B cell (primary cell): ENCODE measurements around the gene MED20. TPM values are rescaled to one million over a fixed set of nuclear protein-coding genes. Genes with fewer than 3 reads are reported as not detected.

Experiments
- ATAC-seq: fragments of 200-7000 bp; cut with Tn5 transposase; one replicate; pipeline ENCODE4 v1.10.0; 2021; ENCODE audit warnings: low read depth, mild to moderate bottlenecking, moderate number of reproducible peaks, moderate library complexity
- CTCF ChIA-PET: fragments of 350-600 bp; sonication (Branson Sonifier 250); formaldehyde crosslinking; loops from one replicate; lab custom pipeline; 2021; ENCODE audit warnings: antibody characterized with exemption, inconsistent platforms; lab: Charles Lee
- POLR2A ChIA-PET: fragments of 350-600 bp; sonication (Branson Sonifier 250); formaldehyde crosslinking; loops from one replicate; lab custom pipeline; 2021; ENCODE audit warnings: antibody characterized with exemption; lab: Charles Lee
- DNase-seq: peaks from one replicate; pipeline ENCODE4 v3.0.0; 2013
- H2AFZ ChIP-seq: 2 replicates; pipeline ENCODE4 v1.6.1; 2012; ENCODE audit warnings: mild to moderate bottlenecking, low read depth, low read length; ENCODE audit not compliant: insufficient read depth, poor library complexity, severe bottlenecking
- H3K27ac ChIP-seq, 2 donors: 1 replicate in 1 of 2; 2 replicates in 1 of 2; pipeline ENCODE4 v1.5.1; 2012 to 2013; ENCODE audit warnings: low read length in 2 of 2, mild to moderate bottlenecking in 2 of 2, moderate library complexity in 1 of 2
- H3K27me3 ChIP-seq, 4 experiments: fragments of 200-600 bp in 1 of 4; sonication (generic) in 1 of 4; replicated peaks in 1 of 4; 1 replicate in 2 of 4; 2 replicates in 2 of 4; pipeline versions ENCODE4 v1.6.1 to v1.7.0; 2013 to 2016; ENCODE audit warnings: low read length in 3 of 4, mild to moderate bottlenecking in 2 of 4, mixed read lengths in 1 of 4, moderate library complexity in 1 of 4; ENCODE audit not compliant: insufficient read depth in 4 of 4, control insufficient read depth in 3 of 4; ENCODE audit errors: control extremely low read depth in 1 of 4
- H3K36me3 ChIP-seq, 2 experiments: replicated peaks in 1 of 2; 1 replicate in 1 of 2; 2 replicates in 1 of 2; pipeline versions ENCODE4 v1.6.1 to v1.7.1; 2013; ENCODE audit warnings: low read length in 1 of 2; ENCODE audit not compliant: insufficient read depth in 2 of 2, control insufficient read depth in 1 of 2; ENCODE audit errors: control extremely low read depth in 1 of 2, extremely low read depth in 1 of 2
- H3K4me1 ChIP-seq, 2 donors: fragments of 200-600 bp in 1 of 2; sonication (generic) in 1 of 2; 1 replicate in 1 of 2; 2 replicates in 1 of 2; pipeline versions ENCODE4 v1.5.1 to v1.6.1; 2013 to 2017; ENCODE audit warnings: low read length in 2 of 2; ENCODE audit not compliant: control insufficient read depth in 2 of 2, insufficient read depth in 2 of 2
- H3K4me2 ChIP-seq: replicated peaks from 2 replicates; pipeline ENCODE3; 2012; ENCODE audit warnings: mild to moderate bottlenecking, low read depth, low read length; ENCODE audit not compliant: poor library complexity, severe bottlenecking
- H3K4me3 ChIP-seq, 5 experiments: fragments of 200-600 bp in 1 of 5; sonication (generic) in 1 of 5; 1 replicate in 3 of 5; 2 replicates in 2 of 5; pipeline versions ENCODE4 v1.5.1 to v1.7.0; 2011 to 2016; ENCODE audit warnings: low read length in 4 of 5, mild to moderate bottlenecking in 4 of 5, low read depth in 2 of 5, control low read depth in 1 of 5, moderate library complexity in 1 of 5; ENCODE audit not compliant: insufficient read depth in 1 of 5; ENCODE audit errors: control extremely low read depth in 1 of 5, extremely low read depth in 1 of 5
- H3K79me2 ChIP-seq: fragments of 200-600 bp; sonication (generic); one replicate; pipeline ENCODE4 v1.6.0; 2016; ENCODE audit warnings: low read length; ENCODE audit not compliant: control insufficient read depth, insufficient read depth
- H3K9ac ChIP-seq: fragments of 200-600 bp; sonication (generic); 2 replicates; pipeline ENCODE4 v1.6.1; 2017; ENCODE audit warnings: mild to moderate bottlenecking, low read length, moderate library complexity
- H3K9me3 ChIP-seq, 3 donors: one replicate each; pipeline versions ENCODE4 v1.6.1 to v1.7.1; 2013; ENCODE audit warnings: low read length in 2 of 3; ENCODE audit not compliant: control insufficient read depth in 2 of 3, insufficient read depth in 1 of 3; ENCODE audit errors: control extremely low read depth in 1 of 3
- H4K20me1 ChIP-seq: 2 replicates; pipeline ENCODE4 v1.6.0; 2012; ENCODE audit warnings: mild to moderate bottlenecking, low read length; ENCODE audit not compliant: insufficient read depth, control insufficient read depth, poor library complexity, severe bottlenecking
- H3K27ac Mint-ChIP-seq: one replicate; pipeline ENCODE4 v1.8.0; 2021; ENCODE audit warnings: mixed read lengths
- H3K27me3 Mint-ChIP-seq: one replicate; pipeline ENCODE4 v1.8.0; 2021; ENCODE audit warnings: mixed read lengths
- H3K4me1 Mint-ChIP-seq: one replicate; pipeline ENCODE4 v1.8.0; 2021; ENCODE audit warnings: mixed read lengths
- H3K4me3 Mint-ChIP-seq: one replicate; pipeline ENCODE4 v1.8.0; 2021; ENCODE audit warnings: mixed read lengths
- H3K9me3 Mint-ChIP-seq: one replicate; pipeline ENCODE4 v1.8.0; 2022; ENCODE audit warnings: mixed read lengths; ENCODE audit not compliant: insufficient read depth
- CTCF ChIP-seq: fragments of 200-600 bp; IDR thresholded peaks from one replicate; pipeline ENCODE4 v1.8.0; 2022; ENCODE audit warnings: antibody characterized with exemption, mild to moderate bottlenecking
- EZH2 ChIP-seq: IDR thresholded peaks from 2 replicates; pipeline ENCODE4 v1.6.1; 2012; ENCODE audit warnings: borderline replicate concordance, low read depth, mild to moderate bottlenecking, moderate library complexity, low read length; ENCODE audit not compliant: insufficient read depth, poor library complexity, severe bottlenecking
- WGBS: methylation state at CpG from one replicate; pipeline ENCODE4 v1.1.5; 2013; ENCODE audit warnings: missing lambda C conversion rate; ENCODE audit not compliant: insufficient coverage; 5-methylcytosine and 5-hydroxymethylcytosine counted together
- intact Hi-C: fragments of 100-400 bp; cut with micrococcal nuclease; formaldehyde crosslinking; loops from one replicate; pipeline ENCODE4 v1.10.0; 2022
- polyA plus RNA-seq: library from polyadenylated mRNA; depleted of rRNA; stranded (reverse); fragments of >200 nt; gene quantifications from 2 replicates; pipeline ENCODE4 v1.2.3, GENCODE V29; 2012
- total RNA-seq, 2 donors: library from RNA; stranded (reverse); fragments of 120-200 nt in 1 of 2; gene quantifications; 1 replicate in 1 of 2; 2 replicates in 1 of 2; pipeline versions ENCODE4 v1.2.3 to v1.2.4, GENCODE V29; 2013 to 2022

Gene MED20
- total and polyA plus RNA-seq, 2 donors (not counting 1 experiment from before 2014, with no cell fraction given) = 4.6 to 18.2 TPM

GRCh38 chr6:41954668-41955067 lies 33.7 kb upstream of the MED20 start:
- no peaks in the 10 kb centered on the region for H3K4me1 ChIP-seq
- no peak for ATAC-seq

More at GRCh38 chr6:41954668-41955067, 33.7 kb upstream of the MED20 start:
- Histone ChIP-seq H2AFZ (no peak overlapping the region), H3K9ac (no peak overlapping the region), H3K27me3 (no peaks in the 10 kb centered on the region), H4K20me1 (peaks cover 93% of the 10 kb centered on the region), H3K36me3 (peaks cover 3 to 28% of the 10 kb centered on the region in 2 experiments), H3K9me3 (no peaks in the 10 kb centered on the region), H3K4me2 (no peak overlapping the region), H3K4me3 (no peak overlapping the region), H3K79me2 (peaks cover 93% of the 10 kb centered on the region), H3K27ac (no peak overlapping the region)
- Mint-ChIP-seq H3K4me3 (no peak overlapping the region), H3K4me1 (peaks cover 18% of the 10 kb centered on the region), H3K27me3 (no peaks in the 10 kb centered on the region), H3K9me3 (no peaks in the 10 kb centered on the region), H3K27ac (no peak overlapping the region)
- ChIA-PET POLR2A (no interaction called here), CTCF (no interaction called here)
- DNase-seq = no peak
- 100% methylated on average over 1 of the region's 2 CpGs for WGBS
- intact Hi-C loops = no loop called here
- TF ChIP-seq CTCF (no peak), EZH2 (no peak)
